Natural killer cell (primary cell): ENCODE data around the gene ZNF783. TPM values are rescaled to one million over a fixed set of nuclear protein-coding genes. Genes with fewer than 3 reads are reported as not detected.
"Not testable (repeated sequence)": the region's sequence is repeated elsewhere in the genome, so short reads cannot be mapped to it uniquely, and the experiment has no call there.

Source experiments
- ATAC-seq, 3 donors: fragments of 150-1000 bp in 2 of 3; fragments of 200-7000 bp in 1 of 3; cut with Tn5 transposase; 1 replicate in 1 of 3; 2 replicates in 2 of 3; pipeline ENCODE4 v1.10.0; 2021; ENCODE audit warnings: mild to moderate bottlenecking in 2 of 3, moderate library complexity in 2 of 3
- DNase-seq, 2 donors: peaks; one replicate each; pipeline versions ENCODE4 v3.0.0 to v3.0.0-alpha.2; 2013 to 2021; ENCODE audit warnings: mixed read lengths in 1 of 2
- H3K27ac ChIP-seq: one replicate; pipeline ENCODE4 v1.5.1; 2013; ENCODE audit warnings: mild to moderate bottlenecking, low read length
- H3K27me3 ChIP-seq: one replicate; pipeline ENCODE4 v1.6.1; 2013; ENCODE audit warnings: low read length; ENCODE audit not compliant: control insufficient read depth, insufficient read depth
- H3K36me3 ChIP-seq: one replicate; pipeline ENCODE4 v1.6.1; 2013; ENCODE audit warnings: low read length; ENCODE audit not compliant: control insufficient read depth, insufficient read depth
- H3K4me1 ChIP-seq: one replicate; pipeline ENCODE4 v1.6.1; 2013; ENCODE audit warnings: low read length; ENCODE audit not compliant: control insufficient read depth, insufficient read depth
- H3K4me3 ChIP-seq: one replicate; pipeline ENCODE4 v1.5.1; 2013; ENCODE audit warnings: low read length
- H3K9me3 ChIP-seq: one replicate; pipeline ENCODE4 v1.6.1; 2013; ENCODE audit warnings: low read length; ENCODE audit not compliant: control insufficient read depth, insufficient read depth
- H3K27ac Mint-ChIP-seq, 2 donors: one replicate each; pipeline ENCODE4 v1.8.0; 2022; ENCODE audit warnings: mild to moderate bottlenecking in 2 of 2, mixed read lengths in 2 of 2, moderate library complexity in 1 of 2
- H3K27me3 Mint-ChIP-seq, 2 donors: one replicate each; pipeline ENCODE4 v1.8.0; 2022; ENCODE audit warnings: low read depth in 2 of 2, mixed read lengths in 2 of 2
- H3K36me3 Mint-ChIP-seq: one replicate; pipeline ENCODE4 v1.8.0; 2022; ENCODE audit warnings: mixed read lengths
- H3K4me1 Mint-ChIP-seq, 2 donors: one replicate each; pipeline ENCODE4 v1.8.0; 2022; ENCODE audit warnings: mixed read lengths in 2 of 2
- H3K4me3 Mint-ChIP-seq: one replicate; pipeline ENCODE4 v1.8.0; 2022; ENCODE audit warnings: mild to moderate bottlenecking, moderate library complexity, mixed read lengths
- H3K9me3 Mint-ChIP-seq, 2 donors: one replicate each; pipeline ENCODE4 v1.8.0; 2022; ENCODE audit warnings: mixed read lengths in 2 of 2
- CTCF ChIP-seq: fragments of 200-600 bp; IDR thresholded peaks from one replicate; pipeline ENCODE4 v1.8.0; 2022; ENCODE audit warnings: antibody characterized with exemption
- WGBS: methylation state at CpG from one replicate; pipeline ENCODE4 v1.1.7; 2013; ENCODE audit warnings: missing lambda C conversion rate; ENCODE audit not compliant: insufficient coverage; 5-methylcytosine and 5-hydroxymethylcytosine counted together
- intact Hi-C: fragments of 100-400 bp; cut with micrococcal nuclease; formaldehyde crosslinking; loops from one replicate; pipeline ENCODE4 v1.14.2; 2022
- total RNA-seq, 4 donors: library from RNA; stranded (reverse); fragments of 120-200 nt in 1 of 4; gene quantifications; one replicate each; pipeline versions ENCODE4 v1.2.3 to v1.2.4, GENCODE V29; 2013 to 2022

Gene ZNF783
- total RNA-seq, 3 donors from 2014 or later (not counting 1 experiment from before 2014, with no cell fraction given), result 24.0 to 29.8 (median 28.3) TPM

- Mint-ChIP-seq H3K4me3 (no peak overlapping the region), H3K9me3 (no peaks in the 10 kb centered on the region), H3K27ac (peak overlapping the region in 1 of 2 donors; percentile 16), H3K27me3 (no peaks in the 10 kb centered on the region), H3K36me3 (no peaks in the 10 kb centered on the region), H3K4me1 (peaks cover 14 to 22% of the 10 kb centered on the region in 2 donors)
- peaks cover 36% of the 10 kb centered on the region for H3K36me3 ChIP-seq
- H3K27me3 ChIP-seq, result no peaks in the 10 kb centered on the region
- H3K4me1 ChIP-seq, result peaks cover 13% of the 10 kb centered on the region
- 98% methylated on average over 21 of the region's 21 CpGs for WGBS
- no peaks in the 10 kb centered on the region for H3K9me3 ChIP-seq
- intact Hi-C loops, result no loop called here
- TF ChIP-seq CTCF, result no peak
- DNase-seq, result no peak
- no peak overlapping the region for H3K4me3 ChIP-seq
- H3K27ac ChIP-seq, result no peak overlapping the region
- no peak for ATAC-seq
These were observed 4.5 kb downstream of the ZNF783 start for GRCh38 chr7:149266451-149266850.

- peaks cover 11 to 18% of the 10 kb centered on the region in 2 donors for H3K4me1 Mint-ChIP-seq
- Histone ChIP-seq H3K4me1 (peaks cover 6% of the 10 kb centered on the region), H3K9me3 (no peaks in the 10 kb centered on the region), H3K27ac (no peak overlapping the region), H3K27me3 (no peaks in the 10 kb centered on the region), H3K4me3 (no peak overlapping the region), H3K36me3 (peaks cover 48% of the 10 kb centered on the region)
- WGBS, result 95% methylated on average over 8 of the region's 8 CpGs
- ATAC-seq, result no peak
- no peak overlapping the region for H3K27ac Mint-ChIP-seq
- no peak overlapping the region for H3K4me3 Mint-ChIP-seq
- H3K36me3 Mint-ChIP-seq, result no peaks in the 10 kb centered on the region
- intact Hi-C loops, result no loop called here
- H3K27me3 Mint-ChIP-seq, result no peaks in the 10 kb centered on the region
- no peaks in the 10 kb centered on the region for H3K9me3 Mint-ChIP-seq
- DNase-seq, result no peak
- no peak for TF ChIP-seq CTCF
These were observed 5.7 kb downstream of the ZNF783 start for GRCh38 chr7:149267733-149268132.

- H3K4me3 ChIP-seq, intact Hi-C loops, H3K27me3 Mint-ChIP-seq, DNase-seq, H3K4me1 ChIP-seq, H3K4me3 Mint-ChIP-seq, H3K4me1 Mint-ChIP-seq, H3K27me3 ChIP-seq, H3K9me3 ChIP-seq, H3K27ac Mint-ChIP-seq, H3K9me3 Mint-ChIP-seq, H3K36me3 Mint-ChIP-seq, ATAC-seq, H3K27ac ChIP-seq: not testable (repeated sequence)
- WGBS, result 96% methylated on average over 8 of the region's 8 CpGs
- peaks cover 50% of the 10 kb centered on the region for H3K36me3 ChIP-seq
These were observed 12.4 kb downstream of the ZNF783 start for GRCh38 chr7:149274424-149274823.

GRCh38 chr7:149277871-149278270 lies 15.9 kb downstream of the ZNF783 start:
- Mint-ChIP-seq H3K27me3 (no peaks in the 10 kb centered on the region), H3K27ac (no peak overlapping the region), H3K4me3 (no peak overlapping the region), H3K36me3 (peaks cover 7% of the 10 kb centered on the region), H3K9me3 (no peaks in the 10 kb centered on the region), H3K4me1 (no peaks in the 10 kb centered on the region)
- Histone ChIP-seq H3K9me3 (no peaks in the 10 kb centered on the region), H3K4me1 (no peaks in the 10 kb centered on the region), H3K36me3 (peaks cover 38% of the 10 kb centered on the region), H3K27ac (no peak overlapping the region), H3K27me3 (no peaks in the 10 kb centered on the region), H3K4me3 (no peak overlapping the region)
- WGBS, result 97% methylated on average over 9 of the region's 9 CpGs
- no peak for ATAC-seq
- intact Hi-C loops, result no loop called here
- DNase-seq, result no peak
- no peak for TF ChIP-seq CTCF
